Transverse colon (tissue), 4 donors: ENCODE measurements around the gene ERC2.

Experiments
- POLR2AphosphoS5 ChIP-seq, 3 donors: sonication (generic); formaldehyde crosslinking; IDR thresholded peaks; one replicate each; pipeline ENCODE4 v1.6.1; 2016; ENCODE audit warnings: antibody characterized with exemption in 3 of 3
- TF ChIP-seq, protein P1 (sequence below), 5 experiments: fragments of 200-600 bp in 3 of 5; fragments of 450-650 bp in 2 of 5; sonication (generic) in 3 of 5; IDR thresholded peaks; 1 replicate in 2 of 5; 2 replicates in 3 of 5; pipeline ENCODE4 v1.5.1; 2016 to 2017; ENCODE audit warnings: antibody characterized with exemption in 5 of 5, inconsistent platforms in 3 of 5, mild to moderate bottlenecking in 2 of 5, moderate library complexity in 1 of 5

DNA sequence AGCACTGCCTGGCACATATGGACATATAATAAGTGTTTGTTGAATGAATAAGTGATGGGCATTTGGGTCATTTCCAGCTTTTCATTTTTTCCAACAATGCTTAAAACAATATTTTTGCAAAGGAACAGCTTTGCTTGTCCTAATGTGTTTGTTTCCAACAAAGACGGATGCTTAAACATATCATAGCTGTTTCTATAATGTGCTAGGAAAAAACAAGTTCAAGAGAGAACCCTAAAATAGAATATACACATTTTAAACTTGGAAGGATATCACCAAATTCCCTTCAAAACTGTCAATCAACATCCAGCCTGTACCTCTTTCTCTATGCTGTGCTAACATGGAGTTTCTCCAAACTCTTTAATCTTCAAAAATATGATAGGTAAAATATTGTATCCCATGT lies 756.6 kb downstream of the ERC2 start:
- TF ChIP-seq POLR2AphosphoS5 (IDR thresholded peaks at IDR 0.05): no peak
- TF ChIP-seq, protein P1, sequence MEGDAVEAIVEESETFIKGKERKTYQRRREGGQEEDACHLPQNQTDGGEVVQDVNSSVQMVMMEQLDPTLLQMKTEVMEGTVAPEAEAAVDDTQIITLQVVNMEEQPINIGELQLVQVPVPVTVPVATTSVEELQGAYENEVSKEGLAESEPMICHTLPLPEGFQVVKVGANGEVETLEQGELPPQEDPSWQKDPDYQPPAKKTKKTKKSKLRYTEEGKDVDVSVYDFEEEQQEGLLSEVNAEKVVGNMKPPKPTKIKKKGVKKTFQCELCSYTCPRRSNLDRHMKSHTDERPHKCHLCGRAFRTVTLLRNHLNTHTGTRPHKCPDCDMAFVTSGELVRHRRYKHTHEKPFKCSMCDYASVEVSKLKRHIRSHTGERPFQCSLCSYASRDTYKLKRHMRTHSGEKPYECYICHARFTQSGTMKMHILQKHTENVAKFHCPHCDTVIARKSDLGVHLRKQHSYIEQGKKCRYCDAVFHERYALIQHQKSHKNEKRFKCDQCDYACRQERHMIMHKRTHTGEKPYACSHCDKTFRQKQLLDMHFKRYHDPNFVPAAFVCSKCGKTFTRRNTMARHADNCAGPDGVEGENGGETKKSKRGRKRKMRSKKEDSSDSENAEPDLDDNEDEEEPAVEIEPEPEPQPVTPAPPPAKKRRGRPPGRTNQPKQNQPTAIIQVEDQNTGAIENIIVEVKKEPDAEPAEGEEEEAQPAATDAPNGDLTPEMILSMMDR (IDR thresholded peaks at IDR 0.05): no peak
